SJSA1 (cell line): Measurements from ENCODE around the gene CAPN13. TPM values are rescaled to one million over a fixed set of nuclear protein-coding genes. Genes with fewer than 3 reads are reported as not detected.

ENCODE experiments used
- DNase-seq, 2 experiments: peaks; one replicate each; pipeline ENCODE4 v3.0.0-alpha.2; 2015 to 2020; ENCODE audit warnings: low spot score in 2 of 2, low read depth in 1 of 2
- H3K27ac ChIP-seq: fragments of 250-450 bp; sonication (Bioruptor Pico); 2 replicates; pipeline ENCODE4 v1.5.1; 2020; ENCODE audit warnings: mild to moderate bottlenecking, moderate library complexity
- H3K27me3 ChIP-seq: fragments of 250-450 bp; sonication (Bioruptor Pico); replicated peaks from 2 replicates; pipeline ENCODE4 v1.5.1; 2020; ENCODE audit warnings: mild to moderate bottlenecking, moderate library complexity
- H3K36me3 ChIP-seq: fragments of 250-450 bp; sonication (Bioruptor Pico); 2 replicates; pipeline ENCODE4 v1.5.1; 2020; ENCODE audit warnings: mild to moderate bottlenecking
- H3K4me1 ChIP-seq: fragments of 250-450 bp; sonication (Bioruptor Pico); replicated peaks from 2 replicates; pipeline ENCODE4 v1.6.1; 2021; ENCODE audit warnings: mild to moderate bottlenecking
- H3K4me3 ChIP-seq: fragments of 250-450 bp; sonication (Bioruptor Pico); 2 replicates; pipeline ENCODE4 v1.5.1; 2020; ENCODE audit warnings: mild to moderate bottlenecking
- H3K9me3 ChIP-seq: fragments of 250-450 bp; sonication (Bioruptor Pico); replicated peaks from 2 replicates; pipeline ENCODE4 v1.5.1; 2020; ENCODE audit warnings: mild to moderate bottlenecking
- total RNA-seq: library from RNA; depleted of rRNA; stranded (reverse); fragments of >200 nt; shearing (Covaris generic); gene quantifications from 2 replicates; pipeline ENCODE4 v1.2.3, GENCODE V29; 2014

Gene CAPN13
- total RNA-seq, 1 experiment from 2014 or later, result not detected

GRCh38 chr2:30679426-30680088, 127.7 kb downstream of the CAPN13 start:
- no peaks in the 10 kb centered on the region for H3K36me3 ChIP-seq
- H3K4me3 ChIP-seq, result no peak overlapping the region
- peaks cover 6% of the 10 kb centered on the region for H3K4me1 ChIP-seq
- DNase-seq, result peak in 1 of 2 experiments; percentile 37
- H3K9me3 ChIP-seq, result no peaks in the 10 kb centered on the region
- no peaks in the 10 kb centered on the region for H3K27me3 ChIP-seq
- H3K27ac ChIP-seq, result no peak overlapping the region

GRCh38 chr2:30678410-30679137, 128.7 kb downstream of the CAPN13 start:
- no peaks in the 10 kb centered on the region for H3K36me3 ChIP-seq
- H3K4me3 ChIP-seq, result no peak overlapping the region
- no peaks in the 10 kb centered on the region for H3K27me3 ChIP-seq
- no peaks in the 10 kb centered on the region for H3K9me3 ChIP-seq
- peaks cover 6% of the 10 kb centered on the region for H3K4me1 ChIP-seq
- H3K27ac ChIP-seq, result no peak overlapping the region
- peak in 1 of 2 experiments; percentile 30 for DNase-seq

GRCh38 chr2:30677861-30678385, 129.3 kb downstream of the CAPN13 start:
- no peak overlapping the region for H3K4me3 ChIP-seq
- H3K27me3 ChIP-seq, result no peaks in the 10 kb centered on the region
- no peaks in the 10 kb centered on the region for H3K36me3 ChIP-seq
- H3K9me3 ChIP-seq, result no peaks in the 10 kb centered on the region
- H3K4me1 ChIP-seq, result peaks cover 6% of the 10 kb centered on the region
- peak in 1 of 2 experiments; percentile 20 for DNase-seq
- H3K27ac ChIP-seq, result no peak overlapping the region

DNA sequence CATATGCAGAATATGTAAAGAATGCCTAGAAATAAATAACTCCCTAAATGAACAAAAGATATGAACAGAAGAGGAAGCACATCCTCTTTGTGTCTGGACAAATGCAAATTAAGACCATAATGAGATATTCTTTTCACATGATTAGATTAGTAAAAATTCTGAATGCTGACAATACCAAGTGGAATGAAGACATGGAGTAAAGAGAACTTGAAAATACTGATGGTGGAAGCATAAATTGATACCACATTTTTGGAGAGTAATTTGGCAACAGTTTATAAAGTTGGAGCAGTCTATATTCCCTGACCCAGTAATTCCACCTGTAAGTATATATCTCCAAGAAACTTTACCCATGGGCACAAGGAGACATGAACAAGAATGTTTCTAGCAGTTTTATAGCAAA, 130.0 kb downstream of the CAPN13 start:
- H3K9me3 ChIP-seq, result no peaks in the 10 kb centered on the region
- no peaks in the 10 kb centered on the region for H3K36me3 ChIP-seq
- peaks cover 6% of the 10 kb centered on the region for H3K4me1 ChIP-seq
- no peak overlapping the region for H3K4me3 ChIP-seq
- H3K27me3 ChIP-seq, result no peaks in the 10 kb centered on the region
- no peak for DNase-seq
- H3K27ac ChIP-seq, result no peak overlapping the region

DNA sequence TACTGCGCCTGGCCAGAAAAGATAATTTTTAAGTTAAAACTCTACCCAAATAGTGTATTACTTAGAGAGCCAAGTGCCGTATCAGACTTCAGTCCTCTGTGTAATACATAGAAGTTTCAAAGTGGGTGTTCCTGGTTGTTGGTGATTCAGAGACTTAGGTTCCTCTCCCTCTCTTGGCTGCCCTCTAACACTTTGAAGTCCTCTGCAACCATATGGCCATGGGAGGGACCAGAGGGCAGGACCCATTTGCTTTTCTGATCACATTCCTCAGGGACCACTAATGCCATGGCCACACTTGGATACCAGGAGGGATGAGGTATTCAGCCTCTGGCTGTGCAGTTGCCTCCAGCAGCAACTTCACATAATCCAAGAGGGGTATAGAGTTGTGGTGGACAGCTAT, 131.5 kb downstream of the CAPN13 start:
- H3K4me1 ChIP-seq, result peaks cover 6% of the 10 kb centered on the region
- peak; percentile 35 to 50 for DNase-seq
- no peaks in the 10 kb centered on the region for H3K27me3 ChIP-seq
- H3K36me3 ChIP-seq, result no peaks in the 10 kb centered on the region
- H3K27ac ChIP-seq, result no peak overlapping the region
- H3K9me3 ChIP-seq, result no peaks in the 10 kb centered on the region; the same call in 1 of the 2 replicates
- no peak overlapping the region for H3K4me3 ChIP-seq

GRCh38 chr2:30673127-30673526, 134.1 kb downstream of the CAPN13 start:
- DNase-seq, result no peak
- no peaks in the 10 kb centered on the region for H3K36me3 ChIP-seq
- H3K4me1 ChIP-seq, result peaks cover 11% of the 10 kb centered on the region
- H3K9me3 ChIP-seq, result peaks cover 4% of the 10 kb centered on the region; the same call in 1 of the 2 replicates
- H3K27ac ChIP-seq, result no peak overlapping the region
- no peak overlapping the region for H3K4me3 ChIP-seq
- H3K27me3 ChIP-seq, result no peaks in the 10 kb centered on the region
